HS-27A (cell line): Measurements from ENCODE around the gene PCED1B.

Source experiments
- DNase-seq: peaks from one replicate; pipeline ENCODE4 v3.0.0-alpha.2; 2012; ENCODE audit warnings: low read depth, missing footprints

Gene PCED1B

DNA sequence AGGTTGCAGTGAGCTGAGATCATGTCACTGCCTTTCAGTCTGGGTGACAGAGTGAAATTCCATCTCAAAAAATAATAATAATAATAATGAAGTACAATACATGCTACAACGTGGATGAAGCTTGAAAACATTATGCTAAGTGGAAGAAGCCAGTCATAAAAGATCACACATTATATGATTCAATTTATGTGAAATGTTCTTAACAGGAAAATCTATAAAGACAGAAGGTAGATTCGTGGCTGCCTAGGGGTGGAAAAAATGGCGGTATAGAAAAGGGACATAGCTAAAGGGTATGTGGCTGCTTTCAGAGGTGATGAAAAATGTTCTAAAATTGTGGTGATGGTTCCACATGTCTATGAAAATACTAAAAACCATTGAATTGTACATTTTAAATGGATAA is 41.3 kb downstream of the PCED1B start:
- DNase-seq = no peak

DNA sequence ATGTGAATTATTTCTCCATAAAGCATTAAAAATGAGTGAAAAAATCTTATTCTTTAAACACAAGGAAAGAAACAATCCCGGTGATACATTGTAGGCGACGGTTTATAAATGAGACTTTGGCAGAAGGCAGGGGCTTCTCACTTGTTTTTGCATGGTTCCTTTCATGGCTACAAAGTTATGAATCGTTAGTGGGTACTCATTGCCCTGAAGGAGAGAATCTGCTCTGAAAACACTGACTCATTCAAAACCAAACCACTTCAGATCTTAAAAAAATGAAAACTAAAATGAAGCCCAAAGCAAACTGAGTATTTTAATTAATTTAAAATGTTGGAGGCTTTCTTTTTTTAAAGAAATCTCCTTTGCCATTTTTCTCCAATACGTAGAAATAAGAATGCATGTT is 41.7 kb downstream of the PCED1B start:
- no peak for DNase-seq

GRCh38 chr12:47122602-47123001 is 43.2 kb downstream of the PCED1B start:
- DNase-seq = no peak

DNA sequence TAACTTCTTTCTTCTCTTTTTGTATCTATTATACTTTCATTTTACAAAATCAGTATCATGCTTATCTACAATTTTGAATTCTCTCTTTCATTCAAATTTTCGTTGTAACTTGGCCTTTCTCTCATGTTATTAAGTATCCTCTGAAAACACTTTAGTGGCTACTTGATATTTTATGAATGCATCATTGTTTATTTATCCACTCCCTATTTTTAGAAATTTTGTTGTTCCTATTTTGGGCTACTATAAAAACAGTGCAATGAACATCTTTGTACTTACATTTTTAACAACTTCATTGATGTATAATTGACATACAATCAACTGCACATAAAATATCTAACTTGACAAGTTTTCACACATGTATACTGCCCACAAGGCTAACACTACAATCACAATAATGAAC is 44.3 kb downstream of the PCED1B start:
- no peak for DNase-seq

DNA sequence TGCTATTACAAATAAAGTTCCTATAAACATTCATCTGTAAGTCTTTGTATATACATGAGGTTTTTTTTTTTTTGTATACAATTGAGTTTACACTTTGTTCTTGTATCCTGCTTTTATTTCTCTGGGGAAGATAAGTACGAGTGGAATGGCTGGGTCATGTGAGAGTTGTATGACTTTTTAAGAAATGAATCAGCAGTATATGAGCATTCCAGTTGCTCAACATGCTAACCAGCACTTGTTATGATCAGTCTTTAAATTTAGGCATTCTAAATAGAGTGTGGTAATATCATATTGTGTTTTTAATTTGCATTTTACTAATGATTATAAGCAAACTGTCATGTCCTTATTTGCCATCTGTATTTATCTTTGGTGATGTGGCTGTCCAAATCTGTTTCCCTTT is 45.0 kb downstream of the PCED1B start:
- DNase-seq = no peak

- DNase-seq = no peak
Measured at GRCh38 chr12:47126246-47126645, 46.8 kb downstream of the PCED1B start.

DNA sequence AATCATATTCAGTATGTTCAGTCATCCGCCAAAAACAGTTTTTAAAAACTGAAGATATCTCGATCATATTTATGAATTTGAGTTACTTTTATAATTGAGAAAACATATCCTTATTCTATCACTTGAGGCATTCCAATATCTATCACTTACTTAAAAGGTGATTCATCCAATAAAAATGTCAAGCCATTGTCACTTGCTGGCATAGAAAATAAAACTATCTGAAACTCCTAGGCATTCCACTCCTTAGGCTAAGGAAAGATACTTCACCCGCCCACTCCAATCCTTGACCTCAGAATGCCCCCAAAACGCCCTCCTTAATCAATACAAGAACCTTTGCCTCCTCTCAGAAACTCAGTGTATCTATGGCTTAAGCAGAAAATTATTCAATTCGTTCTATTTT is 51.6 kb downstream of the PCED1B start:
- no peak for DNase-seq

DNA sequence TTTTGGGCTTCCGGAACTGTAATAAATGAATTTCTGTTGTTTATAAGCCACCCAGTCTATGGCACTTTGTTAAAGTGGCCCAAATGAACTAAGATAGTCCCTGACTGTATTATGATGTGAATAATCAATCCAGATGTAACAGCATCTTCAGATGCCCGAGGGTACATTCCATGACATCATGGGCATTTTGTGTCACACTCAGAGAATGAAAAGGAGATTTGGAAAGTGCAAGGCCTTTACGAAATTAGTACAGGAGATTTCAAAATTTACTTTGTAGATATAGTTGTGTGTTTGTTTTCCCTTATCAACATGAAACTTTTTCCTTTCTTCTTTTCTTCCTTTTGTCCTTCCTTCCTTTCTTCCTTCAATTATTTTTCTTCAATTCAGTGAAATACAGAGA is 54.6 kb downstream of the PCED1B start:
- DNase-seq = no peak

GRCh38 chr12:47135578-47135977 is 56.2 kb downstream of the PCED1B start:
- no peak for DNase-seq

DNA sequence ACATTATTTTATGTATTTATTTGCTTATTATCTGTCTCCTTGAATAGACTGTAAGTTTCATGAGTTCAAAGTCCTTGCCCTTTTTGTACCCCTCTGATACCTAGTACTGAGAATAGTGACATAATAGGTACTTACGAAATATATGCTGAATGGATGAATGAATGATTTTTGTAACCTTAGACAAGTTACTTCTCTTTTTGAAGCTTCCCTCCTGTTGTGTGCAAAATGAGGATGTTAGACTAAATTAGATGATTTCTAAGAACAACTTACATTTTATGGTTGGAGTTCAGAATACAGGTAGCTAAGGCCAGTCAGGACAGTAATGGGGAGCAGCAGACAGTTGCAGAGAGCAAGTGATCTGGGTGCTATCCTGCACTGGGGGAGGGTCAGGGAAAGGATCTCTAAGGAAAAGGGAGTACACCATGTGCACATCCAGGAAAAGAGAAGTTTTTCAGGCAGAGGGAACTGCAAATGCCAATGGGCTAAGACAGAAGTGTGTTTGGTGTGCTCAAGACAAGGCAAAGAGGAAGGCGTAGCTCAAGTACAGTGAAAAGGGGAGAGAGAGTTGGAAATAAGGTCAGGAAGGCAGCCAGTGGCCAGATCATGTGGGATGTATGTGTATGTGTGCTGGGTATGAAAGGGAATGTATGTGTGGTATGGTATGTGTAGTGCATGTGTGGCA is 59.7 kb downstream of the PCED1B start:
- DNase-seq = no peak

GRCh38 chr12:47141459-47141858 is 62.0 kb downstream of the PCED1B start:
- DNase-seq = no peak

DNA sequence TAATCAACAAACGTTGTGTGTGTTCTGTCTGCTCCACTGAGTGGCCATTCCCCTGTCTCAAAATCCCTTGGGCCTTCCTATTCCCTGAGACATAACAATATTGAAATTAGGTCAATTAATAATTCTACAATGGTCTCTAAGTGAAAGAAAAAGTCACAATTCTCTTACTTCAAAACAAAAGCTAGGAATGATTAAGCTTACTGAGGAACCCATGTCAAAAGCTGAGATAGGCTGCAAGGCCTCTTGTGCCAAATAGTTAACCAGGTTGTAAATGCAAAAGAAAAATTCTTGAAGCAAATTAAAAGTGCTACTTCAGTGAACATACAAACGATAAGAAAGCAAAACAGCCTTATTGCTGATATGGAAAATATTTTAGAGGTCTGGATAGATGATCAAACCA is 65.3 kb downstream of the PCED1B start:
- DNase-seq = no peak

GRCh38 chr12:47145188-47145587 is 65.8 kb downstream of the PCED1B start:
- no peak for DNase-seq

GRCh38 chr12:47147739-47148138 is 68.3 kb downstream of the PCED1B start:
- no peak for DNase-seq

DNA sequence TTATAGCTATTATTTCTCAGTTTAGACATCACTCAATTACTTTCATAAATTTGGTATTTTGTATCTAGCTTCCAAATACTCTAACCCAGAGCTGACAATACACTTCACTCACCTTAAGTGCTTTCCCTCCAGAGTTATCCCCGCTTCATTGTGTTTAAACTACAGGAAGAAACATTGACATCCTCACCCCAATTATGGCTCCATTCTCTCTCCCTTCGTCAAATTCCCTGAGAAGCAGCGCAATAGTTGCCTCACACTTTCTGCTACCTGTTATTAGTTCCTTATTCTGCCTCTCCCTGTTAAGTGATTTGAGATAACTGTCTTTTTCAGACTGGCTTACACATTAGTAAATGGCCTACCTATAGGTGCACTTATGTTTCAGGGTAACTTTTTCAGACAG is 69.7 kb downstream of the PCED1B start:
- no peak for DNase-seq

- DNase-seq = no peak
Measured at GRCh38 chr12:47152095-47152494, 72.7 kb downstream of the PCED1B start.

DNA sequence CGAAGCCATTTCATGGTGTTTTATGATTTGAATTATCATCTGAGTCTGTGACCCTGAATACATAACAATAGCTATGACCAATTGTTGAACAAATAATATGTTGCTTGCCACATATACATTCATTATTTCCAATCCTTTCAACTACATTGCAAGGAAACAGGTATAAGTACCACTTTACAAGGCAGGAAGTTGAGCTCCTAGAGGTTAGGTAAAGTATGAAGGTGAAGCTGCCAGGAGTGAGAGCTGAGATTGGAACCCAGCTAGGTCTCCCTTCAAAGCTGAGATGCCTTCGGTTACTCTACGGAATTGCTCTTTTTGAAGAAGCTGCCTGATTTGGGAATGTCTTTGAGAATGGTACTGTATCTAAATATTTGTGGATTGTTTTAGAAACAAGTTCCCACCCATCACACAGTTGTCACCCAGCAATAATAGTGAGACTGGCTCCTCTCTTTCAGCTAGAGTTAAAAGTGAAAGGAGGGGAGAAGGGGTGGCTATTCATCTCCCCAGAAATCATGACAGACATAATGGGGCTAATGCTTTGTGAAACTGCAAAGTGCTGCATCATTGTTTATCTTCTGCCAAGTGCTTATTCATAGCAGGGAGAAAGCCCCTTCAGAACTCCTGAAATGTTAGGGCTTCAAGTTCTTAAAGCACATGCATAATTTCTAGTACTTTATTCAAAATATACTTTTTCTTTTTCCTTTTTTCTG is 76.2 kb downstream of the PCED1B start:
- DNase-seq = no peak

DNA sequence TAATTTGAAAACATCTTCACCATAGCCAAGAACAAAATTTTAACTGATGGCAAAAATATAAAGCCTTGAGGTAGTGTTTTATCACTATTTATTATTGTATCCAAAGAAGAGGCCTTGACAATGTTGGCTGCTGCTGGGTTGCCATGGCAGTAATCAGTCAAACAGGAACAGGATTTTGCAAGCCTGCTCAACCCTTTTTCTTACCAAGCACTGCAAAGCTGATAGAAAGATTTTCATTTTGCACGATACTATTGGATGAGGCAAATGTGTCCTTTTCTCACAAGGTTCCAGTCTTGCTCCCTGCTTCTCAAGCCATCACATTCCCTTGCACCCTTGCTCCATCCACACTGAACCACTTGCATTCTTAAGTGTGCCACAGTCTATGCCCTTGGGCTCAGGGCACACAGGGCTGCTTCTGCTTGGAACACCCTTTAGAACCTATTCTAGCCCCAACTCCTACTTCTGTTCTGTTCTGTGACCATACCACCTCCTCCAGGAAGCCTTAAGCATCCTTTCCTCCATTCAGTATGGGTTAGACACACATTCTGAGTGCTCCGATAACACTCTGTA is 76.8 kb downstream of the PCED1B start:
- DNase-seq = no peak

DNA sequence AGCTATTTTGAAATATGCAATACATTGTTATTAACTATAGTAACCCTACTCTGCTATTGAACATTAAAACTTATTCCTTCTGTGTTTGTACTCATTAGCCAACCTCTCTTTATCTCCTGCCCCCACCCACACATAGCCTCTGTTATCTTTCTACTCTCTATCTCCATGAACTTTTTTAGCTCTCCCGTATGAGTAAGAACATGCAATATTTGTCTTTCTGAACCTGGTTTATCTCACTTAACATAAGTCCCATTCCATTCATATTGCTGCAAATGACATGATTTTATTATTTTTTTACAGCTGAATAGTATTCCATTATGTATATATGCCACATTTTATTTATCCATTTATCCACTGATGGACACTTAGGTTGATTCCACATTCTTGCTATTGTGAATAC is 79.4 kb downstream of the PCED1B start:
- DNase-seq = no peak

GRCh38 chr12:47159348-47159747 is 79.9 kb downstream of the PCED1B start:
- no peak for DNase-seq

GRCh38 chr12:47160316-47161244 is 81.2 kb downstream of the PCED1B start:
- DNase-seq = no peak

GRCh38 chr12:47164116-47164515 is 84.7 kb downstream of the PCED1B start:
- DNase-seq = no peak
